Right cardiac atrium (tissue), 5 donors: ENCODE data around the gene EXOSC2. TPM values are rescaled to one million over a fixed set of nuclear protein-coding genes. Genes with fewer than 3 reads are reported as not detected.

Experiments
- ATAC-seq, 2 donors: fragments of 200-7000 bp; cut with Tn5 transposase; one replicate each; pipeline versions ENCODE4 v1.8.0 to v1.9.1; 2020; ENCODE audit warnings: moderate library complexity in 2 of 2, mild to moderate bottlenecking in 1 of 2
- DNase-seq, 3 donors: peaks; one replicate each; pipeline ENCODE4 v3.0.0-alpha.2; 2020
- H3K27ac ChIP-seq: one replicate; pipeline ENCODE4 v1.5.1; 2013; ENCODE audit warnings: mild to moderate bottlenecking, low read length, control low read depth, moderate library complexity
- H3K27me3 ChIP-seq: one replicate; pipeline ENCODE4 v1.6.1; 2013; ENCODE audit not compliant: control insufficient read depth, insufficient read depth
- H3K4me1 ChIP-seq: one replicate; pipeline ENCODE4 v1.6.1; 2013; ENCODE audit warnings: low read length; ENCODE audit not compliant: control insufficient read depth, insufficient read depth
- H3K4me3 ChIP-seq: one replicate; pipeline ENCODE4 v1.5.1; 2013; ENCODE audit warnings: low read length, control low read depth
- H3K9me3 ChIP-seq: one replicate; pipeline ENCODE4 v1.6.1; 2013; ENCODE audit warnings: low read length; ENCODE audit not compliant: control insufficient read depth
- WGBS: extraction: QIAGEN DNeasy Blood & Tissue Kit; methylation state at CpG from one replicate; pipeline ENCODE4 v1.1.7; 2013; 5-methylcytosine and 5-hydroxymethylcytosine counted together
- intact Hi-C, 4 donors: fragments of 100-400 bp; cut with DNase I; formaldehyde crosslinking; loops; one replicate each; pipeline versions ENCODE4 v1.11.0 to v1.14.0; 2022 to 2023
- polyA plus RNA-seq: library from polyadenylated mRNA; stranded (reverse); fragments of 200-250 nt; gene quantifications from one replicate; pipeline ENCODE4 v1.2.3, GENCODE V29; 2013
- total RNA-seq, 4 donors: library from RNA; stranded (reverse); fragmentation: NEBNext Ultra II Directional; extraction: Animal tissue kit (Norgen Biotek cat#: 25700); gene quantifications; one replicate each; pipeline ENCODE4 v1.2.1, GENCODE V29; 2021
- donor health status: healthy with polysubstance abuse.
- donor health status: DM: no; HTN: yes; CAD: no.
- donor health status: DM: no; HTN: no; CAD: no.
- donor health status: DM: no; HTN: yes; CAD: no; lungs with severe emphysema.
- donor health status: DM: yes; HTN: yes; CAD: no.

The EXOSC2 gene
- total and polyA plus RNA-seq, 5 donors, result 11.0 to 17.9 (median 14.3) TPM

GRCh38 chr9:130662099-130662969 is 31.2 kb upstream of the EXOSC2 start:
- H3K27ac ChIP-seq, result no peak overlapping the region
- peaks cover 8% of the 10 kb centered on the region for H3K4me1 ChIP-seq
- ATAC-seq (no peak), DNase-seq (peak in 1 of 3 donors; percentile 61)
- WGBS, result 5% methylated on average over 49 of the region's 49 CpGs
- H3K27me3 ChIP-seq, result no peaks in the 10 kb centered on the region
- intact Hi-C loops, result no loop called here
- no peaks in the 10 kb centered on the region for H3K9me3 ChIP-seq
- no peak overlapping the region for H3K4me3 ChIP-seq

- Histone ChIP-seq H3K9me3 (no peaks in the 10 kb centered on the region), H3K27ac (no peak overlapping the region), H3K27me3 (no peaks in the 10 kb centered on the region), H3K4me3 (peak overlapping the region; percentile 12), H3K4me1 (peaks cover 8% of the 10 kb centered on the region)
- DNase-seq (peak in 1 of 3 donors; percentile 42), ATAC-seq (no peak)
- 5% methylated on average over 15 of the region's 15 CpGs for WGBS
- intact Hi-C loops, result no loop called here
Measured at GRCh38 chr9:130662970-130663257, 30.7 kb upstream of the EXOSC2 start.

- Histone ChIP-seq H3K4me3 (peak overlapping the region; percentile 12), H3K9me3 (no peaks in the 10 kb centered on the region), H3K4me1 (peaks cover 8% of the 10 kb centered on the region), H3K27me3 (no peaks in the 10 kb centered on the region), H3K27ac (no peak overlapping the region)
- intact Hi-C loops, result no loop called here
- peak in 1 of 3 donors; percentile 48 for DNase-seq
- 3% methylated on average over 65 of the region's 65 CpGs for WGBS
- ATAC-seq, result no peak
Measured at GRCh38 chr9:130663258-130663976, 30.2 kb upstream of the EXOSC2 start.

- DNase-seq (no peak), ATAC-seq (no peak)
- 2% methylated on average over 19 of the region's 19 CpGs for WGBS
- H3K27ac ChIP-seq, result no peak overlapping the region
- peaks cover 8% of the 10 kb centered on the region for H3K4me1 ChIP-seq
- H3K9me3 ChIP-seq, result no peaks in the 10 kb centered on the region
- H3K27me3 ChIP-seq, result no peaks in the 10 kb centered on the region
- H3K4me3 ChIP-seq, result no peak overlapping the region
- intact Hi-C loops, result no loop called here
Measured at GRCh38 chr9:130663977-130664250, 29.7 kb upstream of the EXOSC2 start.

- Histone ChIP-seq H3K4me3 (peak within 1 kb of the TSS; percentile 12), H3K4me1 (peaks cover 8% of the 10 kb centered on the region), H3K27ac (no peak within 1 kb of the TSS), H3K27me3 (no peaks in the 10 kb centered on the region), H3K9me3 (no peaks in the 10 kb centered on the region)
- DNase-seq (no peak), ATAC-seq (no peak)
- WGBS, result 2% methylated on average over 76 of the region's 76 CpGs
- intact Hi-C loops, result no loop called here
Measured at GRCh38 chr9:130664251-130665028, 29.1 kb upstream of the EXOSC2 start, which contains the start of gene PRDM12. Gene PRDM12 (plus strand): TSS chr9:130664594. CDS start chr9:130664654, 60 bp downstream.

GRCh38 chr9:130665029-130665430 is 28.6 kb upstream of the EXOSC2 start:
- Histone ChIP-seq H3K4me3 (peak overlapping the region; percentile 4), H3K27me3 (no peaks in the 10 kb centered on the region), H3K4me1 (peaks cover 8% of the 10 kb centered on the region), H3K9me3 (no peaks in the 10 kb centered on the region), H3K27ac (no peak overlapping the region)
- 2% methylated on average over 26 of the region's 26 CpGs for WGBS
- ATAC-seq, result no peak
- intact Hi-C loops, result no loop called here
- no peak for DNase-seq

GRCh38 chr9:130665431-130666392 is 27.9 kb upstream of the EXOSC2 start:
- 5% methylated on average over 61 of the region's 61 CpGs for whole genome bisulfite sequencing
- Histone ChIP-seq H3K4me1 (peaks cover 8% of the 10 kb centered on the region), H3K9me3 (no peaks in the 10 kb centered on the region), H3K27ac (no peak overlapping the region), H3K4me3 (peak overlapping the region; percentile 12), H3K27me3 (no peaks in the 10 kb centered on the region)
- intact Hi-C loops, result no loop called here
- ATAC-seq, result no peak
- DNase-seq, result no peak

- 14% methylated on average over 60 of the region's 60 CpGs for WGBS
- no peak overlapping the region for H3K4me3 ChIP-seq
- peaks cover 5% of the 10 kb centered on the region for H3K4me1 ChIP-seq
- ATAC-seq (no peak), DNase-seq (no peak)
- H3K9me3 ChIP-seq, result no peaks in the 10 kb centered on the region
- intact Hi-C loops, result no loop called here
- no peaks in the 10 kb centered on the region for H3K27me3 ChIP-seq
- no peak overlapping the region for H3K27ac ChIP-seq
Measured at GRCh38 chr9:130666393-130667119, 27.0 kb upstream of the EXOSC2 start.

- H3K27ac ChIP-seq, result no peak overlapping the region
- no peaks in the 10 kb centered on the region for H3K27me3 ChIP-seq
- DNase-seq, result no peak
- peaks cover 5% of the 10 kb centered on the region for H3K4me1 ChIP-seq
- H3K9me3 ChIP-seq, result no peaks in the 10 kb centered on the region
- WGBS, result 71% methylated on average over 4 of the region's 4 CpGs
- ATAC-seq, result no peak
- intact Hi-C loops, result no loop called here
- no peak overlapping the region for H3K4me3 ChIP-seq
Measured at GRCh38 chr9:130667120-130667435, 26.5 kb upstream of the EXOSC2 start.

GRCh38 chr9:130668196-130668595 is 25.4 kb upstream of the EXOSC2 start:
- WGBS, result 92% methylated on average over 13 of the region's 13 CpGs
- H3K9me3 ChIP-seq, result no peaks in the 10 kb centered on the region
- DNase-seq, result no peak
- no peak overlapping the region for H3K27ac ChIP-seq
- peaks cover 5% of the 10 kb centered on the region for H3K4me1 ChIP-seq
- no peak overlapping the region for H3K4me3 ChIP-seq
- no peaks in the 10 kb centered on the region for H3K27me3 ChIP-seq
- ATAC-seq, result no peak
- intact Hi-C loops, result no loop called here
